CD4-positive, alpha-beta T cell treated with Interleukin-6 for 4 hours (primary cell): Measurements from ENCODE around the gene RAB44.
A peak's percentile ranks its signal among the peaks of the same experiment; 100 is the strongest.
"Not testable (repeated sequence)": the region's sequence is repeated elsewhere in the genome, so short reads cannot be mapped to it uniquely, and the experiment has no call there.

Experiments
- DNase-seq: peaks from one replicate; pipeline ENCODE4 v3.0.0-alpha.2; 2020; ENCODE audit warnings: mixed read lengths

The RAB44 gene

DNA sequence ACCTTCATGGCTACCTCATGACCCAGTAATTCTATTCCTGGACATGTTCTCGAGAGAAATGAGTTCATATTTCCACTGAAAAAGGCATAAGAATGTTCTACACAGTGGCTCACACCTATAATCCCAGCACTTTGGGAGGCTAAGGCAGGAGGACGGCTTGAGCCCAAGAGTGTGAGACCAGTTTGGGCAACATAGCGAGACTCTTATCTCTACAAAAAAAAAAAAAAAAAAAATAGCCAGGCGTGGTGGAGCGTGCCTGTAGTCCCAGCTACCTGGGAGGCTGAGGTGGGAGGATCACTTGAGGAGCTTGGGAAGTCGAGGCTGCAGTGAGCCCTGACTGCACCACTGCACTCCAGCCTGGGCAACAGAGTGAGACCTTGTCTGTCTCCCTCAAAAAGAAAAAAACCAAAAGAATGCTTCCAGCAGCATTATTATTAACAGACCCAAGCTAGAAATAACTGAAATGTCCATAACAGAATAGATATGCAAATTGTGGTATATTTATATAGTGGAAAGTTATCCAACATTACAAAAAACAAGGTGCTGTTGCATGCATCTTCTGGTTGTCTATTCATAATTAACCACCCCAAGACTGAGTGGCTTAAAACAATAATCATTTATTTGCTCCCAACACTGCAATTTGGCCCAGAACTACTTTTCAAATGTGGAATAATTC is 9.4 kb upstream of the RAB44 start:
- DNase-seq: no peak

DNA sequence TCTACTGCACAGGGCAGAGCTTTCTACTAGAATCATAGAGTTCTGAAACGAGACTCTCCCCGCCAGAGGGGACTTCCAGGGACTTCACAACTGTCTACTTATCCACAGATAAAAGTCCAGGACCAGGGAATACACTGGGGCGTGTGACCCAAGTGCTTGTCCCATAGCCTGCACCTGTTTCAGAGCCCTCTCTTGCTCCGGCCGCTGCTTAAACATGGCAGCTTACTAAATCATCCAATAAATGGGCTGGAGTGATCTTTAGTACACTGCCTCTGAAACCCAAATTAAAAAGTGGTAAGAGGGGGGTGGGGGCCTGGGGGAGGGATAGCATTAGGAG is 8.9 kb upstream of the RAB44 start:
- no peak for DNase-seq

DNA sequence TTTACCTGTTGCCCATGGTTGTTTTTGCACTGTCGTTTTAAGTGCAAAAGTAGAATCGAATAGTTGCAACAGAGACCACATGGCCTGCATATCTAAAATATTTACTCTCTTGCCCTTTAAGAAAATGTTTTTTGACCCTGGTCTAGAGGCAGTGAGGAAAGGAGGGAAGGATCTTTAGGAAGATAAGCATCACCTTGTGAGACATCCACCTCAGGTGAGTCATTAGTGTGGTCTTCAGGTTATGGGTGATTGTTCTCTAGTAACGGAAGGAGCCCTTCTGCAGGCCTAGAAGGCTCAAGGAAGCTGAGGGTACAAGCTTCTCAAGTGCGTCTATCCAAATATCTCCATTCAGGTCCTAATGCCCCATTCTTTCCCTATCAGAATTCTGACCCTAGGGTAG is 6.6 kb upstream of the RAB44 start:
- DNase-seq: no peak

DNA sequence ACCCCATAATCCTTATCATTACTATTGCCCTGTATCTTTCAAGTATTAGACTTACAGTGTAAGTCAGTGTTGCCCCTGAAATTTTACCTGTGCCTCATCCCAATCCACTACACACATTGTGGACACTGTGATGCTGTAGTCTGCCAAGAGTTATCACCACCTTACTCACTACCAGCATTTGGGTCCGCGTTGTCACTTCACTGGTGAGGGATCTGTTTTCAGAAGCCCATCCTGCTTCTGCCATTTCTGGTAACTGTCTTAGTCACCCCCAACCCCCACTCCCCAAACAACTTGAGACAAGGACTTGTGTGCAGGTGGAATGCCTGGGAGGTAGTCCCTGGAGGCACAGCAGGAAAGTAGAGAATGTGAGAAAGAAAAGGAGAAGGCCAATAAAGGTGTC is 6.0 kb upstream of the RAB44 start:
- no peak for DNase-seq

DNA sequence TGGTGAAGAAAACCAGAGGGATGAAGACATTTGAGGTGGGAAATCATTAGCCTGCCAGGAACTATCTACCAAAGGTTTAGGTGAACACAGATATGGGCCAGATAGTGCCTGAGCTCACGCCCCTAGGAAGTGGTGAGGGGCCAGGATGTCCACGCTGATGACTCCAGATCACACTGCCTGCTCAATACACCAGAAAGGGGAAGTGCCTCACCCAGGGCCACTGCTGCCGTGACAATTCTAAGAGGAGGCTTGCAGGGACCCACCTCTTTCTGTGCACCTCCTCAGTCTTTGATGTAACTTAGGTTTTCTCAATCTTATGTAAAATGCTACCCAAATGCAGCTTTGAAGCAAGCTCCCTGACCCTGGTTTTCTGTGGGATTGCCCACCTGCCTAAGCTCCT is 5.4 kb upstream of the RAB44 start:
- DNase-seq: peak; percentile 56

DNA sequence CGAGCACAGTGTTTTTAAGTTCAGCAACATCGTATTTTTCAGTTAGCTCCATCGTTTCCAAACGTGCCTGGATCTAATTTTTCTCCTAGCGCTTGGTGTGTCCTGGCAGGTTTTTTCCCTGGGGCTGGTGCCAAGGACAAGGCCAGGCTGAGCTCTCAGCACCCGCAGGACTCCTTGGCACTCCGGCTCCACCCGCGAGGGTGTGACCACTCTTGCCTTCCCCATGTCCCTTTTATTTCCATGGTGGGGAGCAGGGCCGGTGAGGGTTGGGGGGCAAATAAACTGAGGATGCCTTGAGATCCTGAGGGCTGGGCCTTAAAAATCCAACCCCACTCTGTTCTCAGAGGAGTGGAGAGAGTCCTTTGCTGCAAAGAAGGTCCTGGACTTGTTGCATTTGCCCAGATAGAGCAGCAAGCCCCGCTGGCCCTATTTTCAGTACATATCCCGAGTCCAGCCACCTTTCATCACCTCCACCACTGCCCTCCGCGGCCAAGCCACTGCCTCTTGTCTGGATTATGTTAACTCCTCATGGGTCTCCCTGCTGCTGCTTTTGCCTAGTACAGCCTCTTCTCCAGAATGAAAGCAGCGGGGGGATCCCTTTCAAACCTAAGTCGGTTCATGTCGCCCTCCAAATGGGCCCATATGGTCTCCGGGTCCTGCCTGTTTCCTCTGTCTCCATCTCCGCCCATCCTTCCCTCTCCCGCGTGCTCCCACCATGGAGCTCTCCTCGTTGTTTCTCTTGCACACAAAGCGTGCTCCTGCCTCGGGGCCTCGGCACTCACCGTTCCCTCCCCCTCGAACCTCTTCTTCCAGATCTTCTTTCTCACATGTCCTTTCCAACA is 4.5 kb upstream of the RAB44 start:
- DNase-seq: no peak

DNA sequence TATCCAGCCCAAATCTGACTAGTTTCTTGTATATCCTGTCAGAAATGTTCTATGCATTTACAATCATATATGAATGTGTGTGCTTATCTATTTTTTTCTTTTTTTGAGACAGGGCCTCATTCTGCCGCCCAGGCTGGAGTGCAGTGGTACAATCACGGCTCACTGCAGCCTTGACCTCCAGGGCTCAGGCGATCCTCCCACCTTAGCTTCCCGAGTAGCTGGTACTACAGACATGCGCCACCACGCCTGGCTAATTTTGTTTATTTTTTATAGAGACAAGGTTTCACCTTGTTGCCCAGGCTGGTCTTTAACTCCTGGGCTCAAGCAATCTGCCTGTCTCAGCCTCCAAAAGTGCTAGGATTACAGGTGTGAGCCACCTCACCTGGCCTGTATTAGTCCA is 3.0 kb upstream of the RAB44 start:
- no peak for DNase-seq

DNA sequence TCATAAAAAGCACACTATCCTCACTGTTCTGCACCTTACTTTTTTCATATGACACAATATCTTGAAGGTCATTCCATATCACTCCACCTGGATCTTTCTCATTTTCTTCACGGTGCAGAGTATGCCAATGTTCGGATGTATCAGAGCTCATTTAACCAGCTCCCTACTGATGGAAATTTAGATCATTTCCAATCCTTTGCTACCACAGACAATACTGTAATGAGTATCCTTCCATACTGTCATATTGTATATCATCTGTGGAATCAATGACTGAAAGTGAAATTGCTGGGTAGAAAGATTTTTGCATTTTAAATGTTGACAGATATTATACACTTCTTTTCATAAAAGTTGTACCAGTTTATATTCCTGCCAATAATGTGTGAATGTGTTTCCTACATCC is 2.2 kb upstream of the RAB44 start:
- no peak for DNase-seq

DNA sequence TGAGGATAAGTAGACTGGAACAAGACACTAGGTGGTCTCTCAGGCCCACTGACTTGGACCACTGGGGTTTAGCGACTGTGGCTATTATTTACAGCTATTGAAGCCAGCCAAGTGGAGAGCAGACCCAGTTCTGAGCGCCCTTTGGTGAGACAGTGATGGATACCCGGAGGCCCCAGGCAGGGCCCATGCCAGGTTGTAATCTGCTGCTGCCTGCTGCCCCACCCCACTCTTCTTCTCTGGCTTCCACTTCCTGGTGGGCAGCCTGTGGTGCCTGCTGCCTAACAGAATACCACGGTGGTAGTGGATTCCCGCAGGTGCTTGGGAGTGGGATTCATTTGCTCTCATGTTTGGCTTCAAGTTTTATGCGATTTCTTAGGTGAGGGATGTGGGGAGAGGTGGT is 570 bp downstream of the RAB44 start:
- DNase-seq: no peak

DNA sequence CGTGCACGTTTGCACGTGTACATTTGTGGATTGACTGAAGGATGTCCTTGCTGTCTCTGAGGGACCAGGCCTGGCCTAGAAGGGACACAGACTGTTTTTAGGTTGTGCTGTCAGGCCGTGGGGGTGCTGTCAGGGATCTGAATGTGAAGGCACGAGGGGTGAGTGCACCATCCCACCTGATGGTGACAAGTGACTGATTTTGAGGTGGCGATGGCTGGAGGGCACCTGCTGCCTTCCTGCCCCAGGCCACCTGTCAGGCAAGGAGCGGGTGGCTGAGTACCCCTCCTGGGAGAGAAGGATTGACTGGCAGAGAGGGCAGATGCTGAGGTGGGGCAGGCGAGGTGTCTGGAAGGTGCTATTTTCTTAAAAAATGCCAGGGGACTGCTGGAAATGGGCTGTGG is 1.2 kb downstream of the RAB44 start:
- no peak for DNase-seq

DNA sequence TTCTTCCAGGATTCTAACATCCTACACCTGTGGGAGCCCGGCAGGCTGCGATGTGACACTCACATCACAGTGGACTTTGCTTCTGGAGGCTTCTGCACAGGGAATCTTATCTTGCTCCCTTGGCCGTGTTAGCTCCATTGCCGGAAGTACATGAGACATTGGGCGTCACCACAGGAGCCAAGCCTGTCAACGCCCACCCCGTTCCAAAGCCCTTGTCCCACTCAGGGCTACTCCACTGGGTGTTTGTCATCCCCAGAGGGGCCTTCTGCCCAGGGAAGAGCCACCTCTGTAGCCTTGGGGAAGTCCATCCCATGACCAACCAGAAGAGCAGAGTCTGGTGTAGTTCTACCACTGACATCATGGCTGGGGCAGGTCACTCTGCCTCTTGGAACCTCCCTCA is 1.7 kb downstream of the RAB44 start:
- no peak for DNase-seq

DNA sequence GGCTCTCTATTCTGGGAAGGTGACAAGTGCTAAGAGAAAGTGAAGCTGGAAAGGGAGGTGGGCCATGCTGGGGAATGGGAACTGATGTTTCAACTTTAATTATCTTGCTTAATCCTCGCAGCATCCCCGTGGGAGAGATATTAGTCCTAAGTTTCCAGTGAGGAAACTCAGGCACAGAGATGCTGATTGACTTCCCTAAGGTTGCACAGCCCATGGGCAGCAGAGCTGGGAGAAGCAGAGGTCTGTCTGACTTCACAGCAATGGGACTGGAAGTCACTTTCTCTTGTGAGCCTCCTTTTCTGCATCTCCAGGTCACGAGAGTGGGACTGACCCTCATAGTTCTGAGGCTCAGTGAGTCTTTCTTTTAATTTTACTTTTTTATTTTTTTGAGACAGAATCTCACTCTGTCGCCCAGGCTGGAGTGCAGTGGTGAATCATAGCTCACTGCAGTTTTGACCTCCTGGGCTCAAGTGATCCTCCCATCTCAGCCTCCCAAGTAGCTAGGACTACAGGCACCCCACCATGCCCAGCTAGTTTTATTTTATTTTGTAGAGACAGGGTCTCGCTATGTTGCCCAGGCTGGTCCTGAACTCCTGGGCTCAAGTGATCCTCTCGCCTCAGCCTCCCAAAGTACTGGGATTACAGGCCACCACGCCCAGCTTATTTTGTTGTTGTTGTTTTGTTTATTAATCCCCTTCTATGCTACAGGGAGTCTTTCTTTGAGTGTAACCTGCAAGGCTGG is 2.6 kb downstream of the RAB44 start:
- no peak for DNase-seq

DNA sequence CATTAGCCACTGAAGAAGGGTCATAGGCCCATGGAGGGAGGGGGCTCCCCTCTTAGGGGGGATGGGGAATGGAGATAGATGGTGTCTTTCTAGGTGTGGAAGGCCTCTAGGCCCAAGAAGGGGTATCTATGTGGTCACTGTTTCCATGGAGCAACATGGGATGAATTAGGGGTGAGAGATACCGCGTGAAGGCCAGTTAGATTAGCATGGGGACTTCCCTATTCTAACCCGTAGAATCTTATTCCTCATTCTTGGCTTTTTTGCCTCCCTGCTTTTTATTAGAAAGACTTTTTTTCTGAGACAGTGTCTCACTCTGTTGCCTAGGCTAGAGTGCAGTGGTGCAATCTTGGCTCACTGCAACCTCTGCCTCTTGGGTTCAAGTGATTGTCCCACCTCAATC is 3.2 kb downstream of the RAB44 start:
- DNase-seq: no peak

DNA sequence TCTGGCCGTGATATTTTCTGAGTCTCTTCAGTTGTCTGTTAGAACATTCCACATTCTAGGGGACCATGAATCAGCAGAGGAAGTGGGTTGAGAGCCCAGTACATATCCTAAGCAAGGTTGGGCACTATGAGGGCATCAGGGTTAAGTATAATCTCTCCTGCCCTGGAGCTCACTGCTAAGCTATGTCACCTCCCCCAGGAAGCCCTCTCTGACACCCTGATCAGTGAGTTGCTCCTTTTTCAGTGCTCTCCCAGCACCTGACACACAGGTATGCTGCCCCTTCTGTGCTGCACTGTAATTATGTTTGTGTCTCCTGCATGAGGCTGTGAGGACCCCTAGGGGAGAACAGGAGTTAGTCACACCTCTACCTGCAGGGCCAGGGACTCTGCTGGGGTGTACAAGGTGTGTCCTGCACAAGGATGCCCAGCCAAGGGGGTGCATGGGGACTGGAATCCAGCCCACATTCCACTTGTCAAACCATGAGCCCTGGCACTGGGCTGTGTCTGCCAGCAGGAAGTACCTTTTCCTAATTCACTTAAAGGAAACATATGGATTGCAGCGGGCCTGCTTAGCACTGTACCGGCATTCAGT is 3.9 kb downstream of the RAB44 start:
- DNase-seq: peak; percentile 26

DNA sequence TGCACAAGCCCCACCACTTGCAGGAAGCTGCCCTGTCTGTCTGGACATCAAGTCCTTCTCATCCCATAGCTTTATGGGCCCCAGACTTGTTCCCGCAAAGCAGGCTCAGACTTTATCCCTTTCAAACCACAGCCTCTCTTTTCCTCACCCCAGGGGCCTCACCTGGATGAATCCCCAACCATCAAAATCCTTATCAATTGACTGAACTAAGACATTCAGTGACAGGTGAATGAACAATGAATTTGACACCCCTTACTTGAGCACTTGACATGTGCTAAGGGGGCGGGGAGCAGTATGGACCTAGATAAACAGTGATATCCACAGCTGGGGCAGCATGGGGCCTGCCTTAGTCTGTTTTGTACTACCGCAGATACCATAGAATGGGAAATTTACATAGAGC is 5.0 kb downstream of the RAB44 start:
- no peak for DNase-seq

DNA sequence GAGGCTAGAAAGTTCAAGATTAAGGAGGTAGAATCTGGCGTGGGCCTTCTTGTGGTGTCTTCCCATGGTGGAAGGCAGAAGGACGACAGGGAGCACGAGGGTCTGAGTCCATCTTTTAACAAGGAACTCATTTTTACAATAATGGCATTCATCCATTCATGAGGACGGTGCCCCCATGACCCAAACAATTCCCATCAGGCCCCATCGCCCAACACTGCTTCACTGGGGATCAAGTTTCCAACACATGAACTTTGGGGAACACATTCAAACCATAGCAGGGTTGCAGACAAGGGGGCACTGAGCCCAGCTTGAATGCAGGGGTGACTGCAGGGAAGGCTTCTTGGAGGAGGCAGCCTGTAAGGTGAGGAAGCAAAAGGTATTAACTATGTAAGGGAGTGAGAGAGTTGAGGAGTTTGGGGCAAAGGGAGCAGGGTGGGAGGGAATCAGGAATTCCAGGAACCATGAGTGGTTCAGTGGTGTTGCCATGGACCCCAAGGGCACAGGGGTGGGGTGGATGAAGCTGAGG is 5.5 kb downstream of the RAB44 start:
- no peak for DNase-seq

DNA sequence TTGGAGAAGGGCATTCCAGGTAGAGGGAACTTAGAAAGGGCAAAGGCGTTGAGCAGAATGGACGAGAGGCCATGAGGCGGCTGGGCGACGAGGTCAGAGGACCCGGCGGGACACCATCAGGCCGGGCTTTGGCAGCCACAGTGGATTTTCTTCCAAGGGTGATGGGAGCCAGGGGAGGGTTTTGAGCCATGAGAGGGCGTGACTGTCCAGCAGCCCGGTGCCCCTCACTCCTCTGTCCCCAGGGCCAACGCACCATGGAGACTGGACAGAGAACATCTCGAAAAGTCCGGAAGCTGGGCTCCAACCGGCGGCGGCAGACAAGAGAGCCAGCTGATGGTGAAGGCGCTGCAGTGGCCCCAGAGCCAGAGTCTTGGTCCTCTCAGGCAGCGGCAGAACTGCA is 6.4 kb downstream of the RAB44 start:
- DNase-seq: no peak

DNA sequence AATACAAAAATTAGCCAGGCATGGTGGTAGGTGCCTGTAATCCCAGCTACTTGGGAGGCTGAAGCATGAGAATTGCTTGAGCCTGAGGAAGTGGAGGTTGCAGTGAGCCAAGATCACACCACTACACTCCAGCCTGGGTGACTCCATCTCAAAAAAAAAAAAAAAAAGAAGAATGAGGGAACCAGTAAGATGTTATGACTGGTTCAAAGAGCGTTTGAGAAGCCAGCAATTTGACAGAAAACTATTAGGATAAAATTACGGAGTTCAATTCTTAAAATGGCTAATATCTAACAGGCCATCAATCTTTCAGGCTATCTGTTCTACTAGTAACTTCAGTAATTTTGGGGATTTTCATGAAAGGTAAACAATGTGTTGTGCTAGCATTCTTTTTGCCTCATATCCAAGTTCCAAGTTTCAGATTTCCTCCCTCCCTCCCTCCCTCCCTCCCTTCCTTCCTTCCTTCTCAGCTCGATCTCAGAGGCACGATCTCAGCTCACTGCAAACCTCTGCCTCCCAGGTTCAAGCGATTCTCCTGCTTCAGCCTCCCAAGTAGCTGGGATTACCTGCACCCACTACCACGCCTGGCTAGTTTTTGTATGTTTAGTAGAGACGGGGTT is 7.4 kb downstream of the RAB44 start:
- DNase-seq: not testable (repeated sequence)

DNA sequence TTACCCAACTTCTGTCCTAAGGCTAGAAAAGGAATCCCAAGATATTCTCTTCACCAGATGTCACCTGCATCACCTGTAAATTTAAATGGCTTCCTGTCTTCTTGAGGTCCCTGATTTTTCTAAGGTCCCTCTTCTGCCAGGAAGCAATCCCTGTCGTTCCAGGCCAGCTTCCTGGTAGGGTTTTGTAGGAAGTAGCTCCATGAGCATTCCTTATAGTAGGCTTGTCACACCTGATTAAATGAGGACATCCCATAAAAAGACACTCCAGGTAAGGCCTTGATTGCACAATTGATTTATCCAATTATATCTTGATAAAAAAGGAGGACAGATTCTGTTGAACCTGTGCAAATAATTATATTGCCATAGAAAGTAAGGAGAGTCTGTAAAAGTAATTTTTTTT is 8.7 kb downstream of the RAB44 start:
- DNase-seq: no peak

DNA sequence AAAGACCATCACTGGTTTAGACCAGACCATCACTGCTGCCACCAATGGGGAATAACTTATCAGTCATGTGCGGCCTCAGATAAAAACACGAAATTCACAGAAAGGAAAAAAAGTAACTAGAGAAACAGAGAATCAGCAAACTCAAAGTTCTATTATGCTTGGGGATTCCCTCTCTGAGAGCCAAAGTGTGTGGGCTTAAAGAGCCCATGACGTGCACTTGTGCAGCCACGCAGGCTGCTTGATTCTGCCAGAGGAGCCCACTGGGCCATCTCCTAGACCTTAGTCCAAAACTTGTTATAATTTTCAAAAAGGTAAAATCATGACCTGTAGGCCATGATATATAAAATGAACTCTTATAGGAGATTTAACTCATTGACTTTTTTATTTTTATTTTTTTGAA is 15.2 kb downstream of the RAB44 start:
- no peak for DNase-seq

DNA sequence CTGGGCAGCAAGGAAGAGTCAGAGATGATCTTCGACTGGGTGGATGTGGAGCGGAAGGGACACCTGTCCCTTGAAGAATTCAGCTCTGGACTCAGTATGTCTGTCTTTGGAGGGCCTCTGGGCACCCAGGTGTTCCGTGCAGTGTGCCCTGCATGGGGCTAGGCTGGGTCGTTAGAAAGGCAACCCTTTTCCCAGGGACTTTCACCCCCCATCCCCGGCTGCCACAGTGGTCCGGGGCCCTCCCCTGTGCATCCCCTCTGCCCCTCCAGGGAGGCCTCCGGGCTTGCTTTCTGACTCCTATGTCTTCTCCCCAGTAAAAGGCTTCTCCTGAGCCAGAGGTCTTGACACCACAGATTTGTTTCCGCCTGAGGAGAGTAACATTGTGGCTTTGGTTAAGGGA is 16.2 kb downstream of the RAB44 start:
- DNase-seq: no peak

DNA sequence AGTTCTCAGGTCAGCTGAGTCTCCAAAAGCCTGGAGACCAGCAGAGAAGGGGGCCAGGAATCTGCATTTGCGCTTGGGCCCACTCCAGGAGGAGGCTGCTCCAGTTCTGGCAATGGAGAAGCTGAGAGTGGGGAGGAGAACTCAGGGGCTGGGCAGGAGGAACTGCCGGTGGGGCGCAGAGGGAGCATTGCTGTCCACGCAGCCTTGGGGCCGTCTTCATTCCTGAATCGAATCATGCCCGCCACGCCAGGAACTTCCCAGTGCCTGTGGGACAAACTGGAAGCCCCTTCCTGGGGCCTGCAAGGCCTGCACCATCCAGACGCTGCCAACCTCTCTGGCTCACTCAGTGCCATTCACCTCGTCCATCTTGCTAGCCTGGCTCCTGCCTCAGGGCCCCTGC is 16.9 kb downstream of the RAB44 start:
- no peak for DNase-seq

DNA sequence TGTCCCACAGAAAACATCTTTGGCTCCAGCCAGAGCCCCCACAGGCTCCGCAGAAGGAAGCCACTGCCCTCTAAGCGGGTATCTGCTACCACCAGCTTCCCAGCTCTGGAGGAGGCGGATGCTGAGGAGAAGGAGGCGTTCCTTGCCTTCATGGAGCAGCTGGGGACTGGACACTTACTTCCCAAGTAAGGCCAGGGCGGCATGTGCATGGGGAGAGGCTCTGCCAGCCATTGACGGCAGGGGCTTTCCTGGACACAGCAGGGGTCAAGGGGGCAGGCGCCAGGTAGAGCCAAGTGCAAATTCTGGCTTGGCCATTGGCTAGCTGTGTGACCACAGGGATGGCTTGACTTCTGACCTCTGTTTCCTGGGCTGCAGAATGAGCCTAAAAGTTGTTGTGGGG is 17.8 kb downstream of the RAB44 start:
- DNase-seq: no peak
